HepG2 (cell line): ENCODE data around the gene SLC12A9. TPM values are rescaled to one million over a fixed set of nuclear protein-coding genes. Genes with fewer than 3 reads are reported as not detected.

Experiments used
- ATAC-seq: fragments of 200-7000 bp; cut with Tn5 transposase; 3 replicates; pipeline ENCODE4 v1.9.1; 2020; ENCODE audit warnings: mild to moderate bottlenecking, moderate library complexity
- BruUV-seq: library from RNA; stranded (reverse); fragments of 400-500 nt; replicated peaks from 2 replicates; lab custom pipeline; 2021; lab: Mats Ljungman, UMichigan
- CTCF ChIA-PET: fragments of 300-600 bp; formaldehyde crosslinking; extraction: SDS; loops from one replicate; lab custom pipeline; 2021; ENCODE audit warnings: low total read pairs, inconsistent platforms, low intra/inter-chr PET ratio; lab: Yijun Ruan, JAX
- POLR2A ChIA-PET: fragments of 350-600 bp; sonication (Branson Sonifier 250); formaldehyde crosslinking; loops from one replicate; lab custom pipeline; 2020; ENCODE audit warnings: antibody characterized with exemption, inconsistent platforms; lab: Yijun Ruan, JAX
- DNase-seq: peaks from one replicate; pipeline ENCODE4 v3.0.0-alpha.2; 2015; ENCODE audit warnings: low spot score
- FAIRE-seq: peaks from 3 replicates; lab custom pipeline; 2011; peaks lifted over from hg19 to GRCh38; lab: Jason Lieb, UNC
- H2AFZ ChIP-seq: one replicate; pipeline ENCODE4 v1.6.1; 2011; ENCODE audit warnings: low read length, inconsistent platforms
- H3K27ac ChIP-seq: fragments of 300-600 bp; 3 replicates; pipeline ENCODE4 v1.8.0; 2011; ENCODE audit warnings: mixed run types, mild to moderate bottlenecking, mixed read lengths, low read length, inconsistent platforms; ENCODE audit not compliant: insufficient read depth; ENCODE audit errors: extremely low read length
- H3K27me3 ChIP-seq, 2 experiments: fragments of 200-600 bp in 1 of 2; 2 replicates in 1 of 2; 3 replicates in 1 of 2; pipeline versions ENCODE4 v1.6.0 to v1.8.0; 2011; ENCODE audit warnings: low read length in 2 of 2, mild to moderate bottlenecking in 2 of 2, moderate library complexity in 2 of 2, inconsistent platforms in 1 of 2; ENCODE audit not compliant: insufficient read depth in 2 of 2, control insufficient read depth in 1 of 2
- H3K36me3 ChIP-seq, 2 experiments: fragments of 200-600 bp in 1 of 2; replicated peaks in 1 of 2; 2 replicates in 1 of 2; 3 replicates in 1 of 2; pipeline versions ENCODE4 v1.5.1 to v1.8.0; 2011; ENCODE audit warnings: low read length in 2 of 2, inconsistent platforms in 1 of 2; ENCODE audit not compliant: insufficient read depth in 2 of 2, control insufficient read depth in 1 of 2
- H3K4me1 ChIP-seq: 2 replicates; pipeline ENCODE4 v1.5.1; 2012; ENCODE audit warnings: low read length, inconsistent platforms; ENCODE audit not compliant: insufficient read depth
- H3K4me2 ChIP-seq: 2 replicates; pipeline ENCODE4 v1.6.0; 2011; ENCODE audit warnings: low read depth, low read length, inconsistent platforms
- H3K4me3 ChIP-seq, 3 experiments: fragments of 200-600 bp in 1 of 3; sonication (generic), shearing (Covaris generic) in 1 of 3; replicated peaks in 1 of 3; 2 replicates each; pipeline ENCODE4 v1.5.1; 2011 to 2016; ENCODE audit warnings: low read length in 3 of 3, inconsistent platforms in 2 of 3, low read depth in 2 of 3, mild to moderate bottlenecking in 2 of 3, control low read depth in 1 of 3, mixed read lengths in 1 of 3; ENCODE audit not compliant: insufficient read depth in 1 of 3
- H3K79me2 ChIP-seq: one replicate; pipeline ENCODE4 v1.6.1; 2011; ENCODE audit warnings: low read length, inconsistent platforms; ENCODE audit not compliant: insufficient read depth
- H3K9ac ChIP-seq: 2 replicates; pipeline ENCODE4 v1.6.0; 2011; ENCODE audit warnings: mild to moderate bottlenecking, low read depth, low read length, inconsistent platforms; ENCODE audit not compliant: insufficient read depth
- H3K9me3 ChIP-seq: 2 replicates; pipeline ENCODE4 v1.5.1; 2012; ENCODE audit warnings: mild to moderate bottlenecking, low read length
- H4K20me1 ChIP-seq: 2 replicates; pipeline ENCODE4 v1.6.0; 2011; ENCODE audit warnings: inconsistent platforms, mild to moderate bottlenecking, low read length, moderate library complexity; ENCODE audit not compliant: insufficient read depth
- ARNT2 ChIP-seq: sonication (generic); formaldehyde crosslinking; IDR thresholded peaks from 2 replicates; pipeline ENCODE4 v1.8.0; 2022; ENCODE audit warnings: mild to moderate bottlenecking, low read depth, missing genetic modification reagents, moderate library complexity
- MIER2 ChIP-seq: IDR thresholded peaks from 2 replicates; pipeline ENCODE4 v1.6.1; 2016; ENCODE audit warnings: missing biosample characterization, missing genetic modification reagents
- MLLT10 ChIP-seq: sonication (generic); formaldehyde crosslinking; IDR thresholded peaks from 2 replicates; pipeline ENCODE4 v1.4.0; 2020; ENCODE audit warnings: missing genetic modification reagents
- SP2 ChIP-seq: sonication (generic); formaldehyde crosslinking; IDR thresholded peaks from 2 replicates; pipeline ENCODE4 v1.5.1; 2020; ENCODE audit warnings: mild to moderate bottlenecking, missing genetic modification reagents
- ZNF24 ChIP-seq: fragments of 450-650 bp; IDR thresholded peaks from 2 replicates; pipeline ENCODE4 v1.6.1; 2017; ENCODE audit warnings: antibody characterized with exemption, mild to moderate bottlenecking
- ZNF30 ChIP-seq: sonication (generic); formaldehyde crosslinking; IDR thresholded peaks from 2 replicates; pipeline ENCODE4 v1.5.0; 2020; ENCODE audit warnings: mild to moderate bottlenecking, missing genetic modification reagents
- ZNF331 ChIP-seq: sonication (generic); formaldehyde crosslinking; IDR thresholded peaks from 2 replicates; pipeline ENCODE4 v1.4.0; 2020; ENCODE audit warnings: missing genetic modification reagents
- ZNF570 ChIP-seq: sonication (generic); formaldehyde crosslinking; IDR thresholded peaks from 2 replicates; pipeline ENCODE4 v1.4.0; 2020; ENCODE audit warnings: mild to moderate bottlenecking, missing genetic modification reagents, borderline replicate concordance
- ZNF703 ChIP-seq: sonication (generic); formaldehyde crosslinking; IDR thresholded peaks from 2 replicates; pipeline ENCODE4 v1.5.1; 2020; ENCODE audit warnings: missing genetic modification reagents, mild to moderate bottlenecking, moderate library complexity, borderline replicate concordance
- ZNF761 ChIP-seq: sonication (generic); formaldehyde crosslinking; conservative IDR thresholded peaks from 2 replicates; pipeline ENCODE4 v1.4.0; 2020; ENCODE audit warnings: mild to moderate bottlenecking, missing genetic modification reagents
- ZNF850 ChIP-seq: sonication (generic); formaldehyde crosslinking; conservative IDR thresholded peaks from 2 replicates; pipeline ENCODE4 v1.9.0; 2021; ENCODE audit warnings: mild to moderate bottlenecking, missing genetic modification reagents
- ZSCAN12 ChIP-seq: sonication (generic); formaldehyde crosslinking; IDR thresholded peaks from 2 replicates; pipeline ENCODE4 v1.9.0; 2021; ENCODE audit warnings: mild to moderate bottlenecking, missing genetic modification reagents
- ZSCAN21 ChIP-seq: sonication (generic); formaldehyde crosslinking; IDR thresholded peaks from 2 replicates; pipeline ENCODE4 v1.8.0; 2022; ENCODE audit warnings: mild to moderate bottlenecking, missing genetic modification reagents, moderate library complexity, borderline replicate concordance
- WGBS: methylation state at CpG from one replicate; pipeline ENCODE4 v1.1.6; 2017; ENCODE audit warnings: low lambda C conversion rate; 5-methylcytosine and 5-hydroxymethylcytosine counted together
- in situ Hi-C: cut with HindIII; loops from 2 replicates; pipeline ENCODE4 v1.10.0; 2017; ENCODE audit warnings: low pct_unique_long_range_greater_than_20kb; ENCODE audit not compliant: extremely low pct_ligation_motif_present
- intact Hi-C: fragments of 100-400 bp; cut with micrococcal nuclease; formaldehyde crosslinking; loops from one replicate; pipeline ENCODE4 v1.10.0; 2022; ENCODE audit not compliant: unreplicated experiment
- polyA plus RNA-seq, 8 experiments: library from polyadenylated mRNA; depleted of rRNA in 3 of 8; stranded (reverse) in 7 of 8; unstranded in 1 of 8; fragments of >200 nt; fragmentation: Illumina TruSeq in 4 of 8; extraction: Trizol in 4 of 8; gene quantifications; 2 replicates each; pipeline versions ENCODE4 v1.2.1 to v1.2.3, GENCODE V29; 2011 to 2016; ENCODE audit warnings: low read depth in 4 of 8, missing spikeins in 1 of 8, mixed read lengths in 1 of 8; ENCODE audit not compliant: insufficient read depth in 1 of 8
- total RNA-seq, 5 experiments: library from RNA; depleted of rRNA; stranded (reverse); fragments of >200 nt; fragmentation: Illumina TruSeq; extraction: Trizol; gene quantifications; 2 replicates each; pipeline ENCODE4 v1.2.3, GENCODE V29; 2016; ENCODE audit warnings: low read depth in 1 of 5
- TF ChIP-seq, protein P1 (sequence below): sonication (generic); formaldehyde crosslinking; IDR thresholded peaks from 2 replicates; pipeline ENCODE4 v1.5.0; 2020; ENCODE audit warnings: mild to moderate bottlenecking, missing genetic modification reagents, borderline replicate concordance
- TF ChIP-seq, protein P2 (sequence below): sonication (generic); formaldehyde crosslinking; IDR thresholded peaks from 2 replicates; pipeline ENCODE4 v1.4.0; 2020; ENCODE audit warnings: missing genetic modification reagents
- TF ChIP-seq, protein P3 (sequence below): sonication (generic); formaldehyde crosslinking; IDR thresholded peaks from 2 replicates; pipeline ENCODE4 v1.4.0; 2020; ENCODE audit warnings: missing genetic modification reagents, low read depth, mild to moderate bottlenecking, borderline replicate concordance
- TF ChIP-seq, protein P4 (sequence below): IDR thresholded peaks from 2 replicates; pipeline ENCODE4 v1.6.1; 2016; ENCODE audit warnings: mild to moderate bottlenecking

SLC12A9 gene
- total and polyA plus RNA-seq, 2 of the 13 experiments (the other 11 are each of a cell fraction or from before 2014, with no cell fraction given), result 8.7 to 16.6 TPM

DNA sequence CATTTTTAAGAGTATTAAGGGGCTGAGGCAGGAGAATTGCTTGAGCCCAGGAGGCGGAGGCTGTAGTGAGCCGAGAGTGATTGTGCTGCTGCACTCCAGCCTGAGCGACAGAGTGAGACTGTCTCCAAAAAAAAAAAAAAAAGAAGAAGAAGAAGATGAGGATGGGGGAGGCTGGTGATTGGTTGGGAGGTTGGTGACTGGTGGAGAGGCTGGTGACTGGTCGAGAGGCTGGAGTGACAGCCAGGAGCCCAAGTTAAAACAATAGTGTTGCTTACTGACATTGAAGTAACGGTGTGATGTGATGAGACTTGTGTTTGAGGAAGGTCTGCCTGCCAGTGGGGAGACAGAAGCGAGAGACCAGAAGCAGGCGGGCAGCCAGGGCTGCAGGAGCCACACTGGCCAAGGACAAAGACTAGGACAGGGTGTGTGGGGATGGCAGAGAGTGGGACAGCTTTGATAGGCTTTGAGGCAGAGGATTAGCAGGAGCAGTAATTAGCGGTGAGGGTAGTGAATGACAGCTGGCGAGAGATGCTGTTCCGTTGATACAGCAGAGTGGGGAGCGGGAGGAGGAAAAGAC lies 27.3 kb downstream of the SLC12A9 start:
- BruUV-seq, result no TSS peak
- no peak for FAIRE-seq
- intact Hi-C loops, result no loop called here
- Histone ChIP-seq H3K4me1 (peaks cover 49% of the 10 kb centered on the region), H2AFZ (no peak overlapping the region), H3K36me3 (peaks cover 27 to 70% of the 10 kb centered on the region in 2 experiments), H3K79me2 (peaks cover 55% of the 10 kb centered on the region), H4K20me1 (peaks cover 23% of the 10 kb centered on the region), H3K27me3 (peaks cover 0 to 2% of the 10 kb centered on the region in 2 experiments; a peak in 1 of 5 replicates), H3K9me3 (no peaks in the 10 kb centered on the region), H3K27ac (no peak overlapping the region), H3K4me3 (no peak overlapping the region), H3K4me2 (no peak overlapping the region), H3K9ac (no peak overlapping the region)
- WGBS, result 88% methylated on average over 11 of the region's 11 CpGs
- no peak for ATAC-seq
- ChIA-PET POLR2A (interaction anchor here (2.9 kb wide), 1 partner anchor 10 kb away, joined by 13 read pairs; the partner anchor contains the start of gene UFSP1), CTCF (no interaction called here)
- no peak for DNase-seq
- in situ Hi-C loops, result loop anchor here (25.0 kb wide), 1 partner anchor 408 kb away; no protein-coding TSS in a partner anchor
- TF ChIP-seq ZSCAN21 (no peak), MLLT10 (CRISPR knock-in tag) (no peak), ZSCAN12 (CRISPR knock-in tag) (no peak), ZNF331 (CRISPR knock-in tag) (no peak), ARNT2 (CRISPR knock-in tag) (no peak), ZNF570 (CRISPR knock-in tag) (no peak), MIER2 (CRISPR knock-in tag) (no peak), ZNF703 (no peak), ZNF30 (CRISPR knock-in tag) (no peak), ZNF24 (no peak), ZNF850 (CRISPR knock-in tag) (no peak), ZNF761 (CRISPR knock-in tag) (no peak), SP2 (CRISPR knock-in tag) (no peak)
- TF ChIP-seq, protein P1, sequence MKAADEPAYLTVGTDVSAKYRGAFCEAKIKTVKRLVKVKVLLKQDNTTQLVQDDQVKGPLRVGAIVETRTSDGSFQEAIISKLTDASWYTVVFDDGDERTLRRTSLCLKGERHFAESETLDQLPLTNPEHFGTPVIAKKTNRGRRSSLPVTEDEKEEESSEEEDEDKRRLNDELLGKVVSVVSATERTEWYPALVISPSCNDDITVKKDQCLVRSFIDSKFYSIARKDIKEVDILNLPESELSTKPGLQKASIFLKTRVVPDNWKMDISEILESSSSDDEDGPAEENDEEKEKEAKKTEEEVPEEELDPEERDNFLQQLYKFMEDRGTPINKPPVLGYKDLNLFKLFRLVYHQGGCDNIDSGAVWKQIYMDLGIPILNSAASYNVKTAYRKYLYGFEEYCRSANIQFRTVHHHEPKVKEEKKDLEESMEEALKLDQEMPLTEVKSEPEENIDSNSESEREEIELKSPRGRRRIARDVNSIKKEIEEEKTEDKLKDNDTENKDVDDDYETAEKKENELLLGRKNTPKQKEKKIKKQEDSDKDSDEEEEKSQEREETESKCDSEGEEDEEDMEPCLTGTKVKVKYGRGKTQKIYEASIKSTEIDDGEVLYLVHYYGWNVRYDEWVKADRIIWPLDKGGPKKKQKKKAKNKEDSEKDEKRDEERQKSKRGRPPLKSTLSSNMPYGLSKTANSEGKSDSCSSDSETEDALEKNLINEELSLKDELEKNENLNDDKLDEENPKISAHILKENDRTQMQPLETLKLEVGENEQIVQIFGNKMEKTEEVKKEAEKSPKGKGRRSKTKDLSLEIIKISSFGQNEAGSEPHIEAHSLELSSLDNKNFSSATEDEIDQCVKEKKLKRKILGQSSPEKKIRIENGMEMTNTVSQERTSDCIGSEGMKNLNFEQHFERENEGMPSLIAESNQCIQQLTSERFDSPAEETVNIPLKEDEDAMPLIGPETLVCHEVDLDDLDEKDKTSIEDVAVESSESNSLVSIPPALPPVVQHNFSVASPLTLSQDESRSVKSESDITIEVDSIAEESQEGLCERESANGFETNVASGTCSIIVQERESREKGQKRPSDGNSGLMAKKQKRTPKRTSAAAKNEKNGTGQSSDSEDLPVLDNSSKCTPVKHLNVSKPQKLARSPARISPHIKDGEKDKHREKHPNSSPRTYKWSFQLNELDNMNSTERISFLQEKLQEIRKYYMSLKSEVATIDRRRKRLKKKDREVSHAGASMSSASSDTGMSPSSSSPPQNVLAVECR, result no peak
- TF ChIP-seq, protein P2, sequence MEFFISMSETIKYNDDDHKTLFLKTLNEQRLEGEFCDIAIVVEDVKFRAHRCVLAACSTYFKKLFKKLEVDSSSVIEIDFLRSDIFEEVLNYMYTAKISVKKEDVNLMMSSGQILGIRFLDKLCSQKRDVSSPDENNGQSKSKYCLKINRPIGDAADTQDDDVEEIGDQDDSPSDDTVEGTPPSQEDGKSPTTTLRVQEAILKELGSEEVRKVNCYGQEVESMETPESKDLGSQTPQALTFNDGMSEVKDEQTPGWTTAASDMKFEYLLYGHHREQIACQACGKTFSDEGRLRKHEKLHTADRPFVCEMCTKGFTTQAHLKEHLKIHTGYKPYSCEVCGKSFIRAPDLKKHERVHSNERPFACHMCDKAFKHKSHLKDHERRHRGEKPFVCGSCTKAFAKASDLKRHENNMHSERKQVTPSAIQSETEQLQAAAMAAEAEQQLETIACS (CRISPR knock-in tag), result no peak
- TF ChIP-seq, protein P3, sequence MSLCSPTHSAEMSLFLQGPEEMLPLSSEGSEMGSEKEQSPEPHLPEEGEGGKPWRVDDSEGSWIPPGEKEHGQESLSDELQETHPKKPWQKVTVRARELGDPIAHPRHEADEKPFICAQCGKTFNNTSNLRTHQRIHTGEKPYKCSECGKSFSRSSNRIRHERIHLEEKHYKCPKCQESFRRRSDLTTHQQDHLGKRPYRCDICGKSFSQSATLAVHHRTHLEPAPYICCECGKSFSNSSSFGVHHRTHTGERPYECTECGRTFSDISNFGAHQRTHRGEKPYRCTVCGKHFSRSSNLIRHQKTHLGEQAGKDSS, result no peak
- TF ChIP-seq, protein P4, sequence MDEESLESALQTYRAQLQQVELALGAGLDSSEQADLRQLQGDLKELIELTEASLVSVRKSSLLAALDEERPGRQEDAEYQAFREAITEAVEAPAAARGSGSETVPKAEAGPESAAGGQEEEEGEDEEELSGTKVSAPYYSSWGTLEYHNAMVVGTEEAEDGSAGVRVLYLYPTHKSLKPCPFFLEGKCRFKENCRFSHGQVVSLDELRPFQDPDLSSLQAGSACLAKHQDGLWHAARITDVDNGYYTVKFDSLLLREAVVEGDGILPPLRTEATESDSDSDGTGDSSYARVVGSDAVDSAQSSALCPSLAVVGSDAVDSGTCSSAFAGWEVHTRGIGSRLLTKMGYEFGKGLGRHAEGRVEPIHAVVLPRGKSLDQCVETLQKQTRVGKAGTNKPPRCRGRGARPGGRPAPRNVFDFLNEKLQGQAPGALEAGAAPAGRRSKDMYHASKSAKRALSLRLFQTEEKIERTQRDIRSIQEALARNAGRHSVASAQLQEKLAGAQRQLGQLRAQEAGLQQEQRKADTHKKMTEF (CRISPR knock-in tag), result no peak
